Fibroblast of pulmonary artery (primary cell): Measurements from ENCODE around the gene SNU13.

Experiments
- DNase-seq: peaks from one replicate; pipeline ENCODE4 v3.0.0-alpha.2; 2010; ENCODE audit warnings: low read depth
- H3K4me3 ChIP-seq: replicated peaks from 2 replicates; pipeline ENCODE4 v1.5.1; 2011; ENCODE audit warnings: low read depth, mild to moderate bottlenecking, control low read depth, low read length, moderate library complexity
- CTCF ChIP-seq: IDR thresholded peaks from 2 replicates; pipeline ENCODE4 v1.5.1; 2011; ENCODE audit warnings: mild to moderate bottlenecking, control low read depth, low read length, inconsistent platforms; ENCODE audit errors: missing control alignments

The SNU13 gene

GRCh38 chr22:41709341-41709740 lies 20.7 kb upstream of the SNU13 start:
- DNase-seq = no peak
- H3K4me3 ChIP-seq = no peak overlapping the region
- TF ChIP-seq CTCF = no peak

DNA sequence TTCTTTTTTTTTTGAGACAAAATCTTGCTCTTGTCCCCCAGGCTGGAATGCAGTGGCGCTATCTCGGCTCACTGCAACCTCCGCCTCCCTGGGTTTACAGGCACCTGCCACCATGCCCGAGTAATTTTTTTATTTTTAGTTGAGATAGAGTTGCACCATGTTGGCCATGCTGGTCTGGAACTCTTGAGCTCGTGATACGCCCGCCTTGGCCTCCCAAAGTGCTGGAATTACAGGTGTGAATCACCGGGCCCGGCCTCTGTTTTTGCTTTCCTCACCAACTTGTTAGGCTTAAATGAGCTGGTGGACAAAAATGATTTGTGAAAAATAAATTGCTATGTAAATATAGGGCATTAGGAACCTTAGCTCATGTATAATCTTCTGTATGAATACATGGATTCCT lies 14.1 kb upstream of the SNU13 start:
- DNase-seq = no peak
- TF ChIP-seq CTCF = no peak
- no peak overlapping the region for H3K4me3 ChIP-seq

DNA sequence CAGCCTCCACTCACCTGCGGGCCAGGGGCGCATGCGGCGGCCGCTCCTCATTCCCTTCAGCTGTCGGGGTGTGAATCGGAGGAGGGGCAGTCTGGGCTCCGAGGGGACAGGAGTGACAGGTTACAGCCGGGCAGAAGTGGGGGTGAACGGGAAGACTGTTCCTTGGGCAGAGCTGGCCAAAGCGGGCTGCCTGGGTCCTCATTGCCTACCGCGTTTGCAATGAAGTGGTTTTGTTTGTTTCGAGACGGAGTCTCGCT lies 11.4 kb upstream of the SNU13 start:
- no peak for TF ChIP-seq CTCF
- no peak for DNase-seq
- H3K4me3 ChIP-seq = no peak overlapping the region

DNA sequence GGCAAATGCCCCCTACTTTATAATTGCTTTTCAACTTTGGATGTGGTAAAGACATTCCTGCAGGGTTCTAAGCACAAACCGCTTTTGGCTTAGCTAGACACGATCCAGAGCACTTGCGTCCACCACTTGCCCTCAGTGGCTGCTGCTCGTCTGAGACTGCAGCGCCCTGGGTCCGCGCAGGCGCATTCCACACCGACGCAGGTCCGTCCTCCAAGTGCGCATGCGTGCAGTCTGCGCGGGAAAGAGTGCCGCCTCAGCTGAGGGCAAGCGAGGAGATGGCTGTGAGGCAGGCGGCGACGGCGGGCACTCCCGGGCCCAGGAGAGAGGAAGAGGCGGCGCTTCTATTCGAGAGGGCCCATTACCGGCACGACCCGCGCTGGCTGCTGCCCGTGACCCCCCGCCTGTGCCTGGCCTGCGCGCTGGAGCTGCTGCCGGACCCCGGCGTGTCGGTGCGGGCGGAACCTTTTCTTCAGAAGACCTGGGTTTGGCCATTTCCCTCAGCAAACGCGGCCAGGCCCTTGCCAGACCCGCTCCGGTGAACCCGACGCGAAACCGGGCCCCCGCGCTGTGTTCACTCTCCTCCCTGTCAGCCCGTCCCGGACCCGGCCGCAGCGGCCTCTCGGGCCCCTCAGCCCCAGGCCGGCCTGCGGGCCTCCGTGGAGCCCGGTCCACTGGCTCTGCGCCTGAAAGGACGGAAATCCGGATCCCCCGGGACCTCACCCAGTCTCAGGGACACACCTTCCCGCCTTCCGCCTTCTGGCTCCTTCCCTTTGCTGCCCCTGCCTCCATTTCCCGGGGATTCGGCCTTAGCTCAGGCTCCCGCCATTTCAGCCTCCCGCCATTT lies 10.8 kb upstream of the SNU13 start, which contains the start of gene MEI1:
Gene MEI1, plus strand, starts transcription at position 240 of the 844 bp plus-strand sequence. Its CDS starts 36 bp downstream, at position 276.
- peak; percentile 78 for DNase-seq
- H3K4me3 ChIP-seq = no peak within 1 kb of the TSS
- TF ChIP-seq CTCF = no peak

DNA sequence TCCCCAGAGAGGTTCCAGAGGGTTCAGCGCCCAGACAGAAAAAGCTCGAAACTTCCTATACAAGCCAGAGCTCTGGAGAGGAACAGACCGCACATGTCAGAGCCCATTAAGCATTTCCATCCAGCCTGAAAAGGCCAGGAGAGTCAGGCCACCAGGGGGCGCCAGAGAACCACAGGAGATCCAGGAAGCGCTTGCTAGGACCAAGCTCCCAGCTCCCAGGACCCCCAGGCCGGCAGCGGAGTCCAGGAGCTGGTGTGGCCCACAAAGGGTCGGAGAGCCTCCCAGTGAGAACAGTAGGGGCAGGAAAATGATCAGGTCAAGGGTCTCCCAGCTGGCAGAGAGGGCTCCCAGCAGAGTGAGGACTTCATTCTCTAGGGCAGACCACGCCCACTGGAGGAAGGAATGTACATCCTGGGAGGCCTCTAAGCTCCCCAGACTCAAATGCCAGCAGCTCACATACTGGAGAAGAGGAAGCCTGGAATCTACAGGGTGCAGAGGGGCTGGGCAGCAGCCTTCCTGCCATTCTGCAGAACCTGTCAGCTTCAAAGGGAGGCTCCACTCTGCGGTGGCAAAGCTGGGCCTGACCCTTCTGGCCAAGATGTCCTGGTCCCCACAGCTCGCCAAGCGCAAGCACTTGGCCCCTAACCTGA lies 8.6 kb upstream of the SNU13 start:
- H3K4me3 ChIP-seq = no peak overlapping the region
- TF ChIP-seq CTCF = peak; percentile 92
- peak; percentile 89 for DNase-seq

DNA sequence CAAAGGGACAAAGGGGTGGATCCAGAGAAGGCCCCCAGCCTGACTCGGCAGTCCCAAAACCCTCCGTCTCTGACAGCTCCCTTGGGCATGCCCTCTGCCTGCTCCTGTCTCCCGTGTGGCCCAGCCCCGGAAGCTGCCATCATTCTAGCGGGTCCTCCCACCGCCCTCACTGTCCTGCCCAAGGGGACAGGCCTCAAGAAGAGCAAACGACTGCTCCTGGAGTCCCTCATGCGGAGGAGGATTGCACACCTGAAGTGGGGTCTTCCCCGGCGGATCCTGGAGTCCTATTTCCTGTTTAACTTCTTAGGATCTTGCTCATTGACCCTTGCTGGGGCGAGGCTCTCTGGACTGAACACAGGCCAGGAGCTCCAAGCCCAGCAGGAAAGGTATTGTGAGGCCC lies 8.0 kb upstream of the SNU13 start:
- no peak overlapping the region for H3K4me3 ChIP-seq
- TF ChIP-seq CTCF = no peak
- DNase-seq = no peak

DNA sequence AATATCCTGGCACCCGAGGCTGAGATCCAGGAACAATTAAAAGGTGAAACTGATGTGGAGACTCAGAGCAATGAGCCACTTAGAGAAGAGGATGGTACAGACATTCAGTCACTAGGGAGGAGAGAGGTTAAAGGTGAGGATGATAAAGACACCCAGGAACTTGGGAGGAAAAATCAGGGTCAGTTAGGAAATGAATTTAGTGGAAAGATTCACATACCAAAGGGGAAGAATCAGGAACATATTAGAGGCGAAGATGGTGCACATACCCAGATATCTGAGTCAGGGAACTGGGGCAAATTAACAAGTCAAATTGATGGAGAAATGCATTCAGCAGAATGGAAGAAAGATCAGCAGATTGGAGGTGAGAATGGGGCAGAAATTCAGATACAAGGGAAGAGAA lies 6.5 kb upstream of the SNU13 start:
- TF ChIP-seq CTCF = no peak
- no peak overlapping the region for H3K4me3 ChIP-seq

More for the DNA sequence above, 6.5 kb upstream of the SNU13 start:
- no peak for DNase-seq
